ENCODE data around the gene GAS2L2.

The GAS2L2 gene

GRCh38 chr17:35735036-35735805, 17.8 kb downstream of the GAS2L2 start:
- Mint-ChIP-seq H3K9me3 (no peaks in the 10 kb centered on the region), H3K36me3 (ENCODE audit: insufficient read depth) (peaks cover 8% of the 10 kb centered on the region), H3K4me1 (ENCODE audit: low read depth in 2 of 2) (peaks cover 10 to 16% of the 10 kb centered on the region in 2 donors), H3K27me3 (peaks cover 0 to 11% of the 10 kb centered on the region in 2 donors), H3K4me3 (no peak overlapping the region), H3K27ac (no peak overlapping the region)
- DNase-seq (no peak), ATAC-seq (replicated peaks) (no peak)

GRCh38 chr17:35734396-35734795, 18.6 kb downstream of the GAS2L2 start:
- no peak for DNase-seq
- Mint-ChIP-seq H3K36me3 (ENCODE audit: insufficient read depth) (peaks cover 8% of the 10 kb centered on the region), H3K9me3 (no peaks in the 10 kb centered on the region), H3K4me1 (ENCODE audit: low read depth in 2 of 2) (peaks cover 11 to 18% of the 10 kb centered on the region in 2 donors), H3K27me3 (peaks cover 0 to 3% of the 10 kb centered on the region in 2 donors), H3K4me3 (no peak overlapping the region), H3K27ac (no peak overlapping the region)
- ATAC-seq (replicated peaks), result no peak

GRCh38 chr17:35733366-35733765, 19.7 kb downstream of the GAS2L2 start:
- H3K27me3 Mint-ChIP-seq, result no peaks in the 10 kb centered on the region
- peaks cover 8% of the 10 kb centered on the region for H3K36me3 Mint-ChIP-seq (ENCODE audit: insufficient read depth)
- H3K4me3 Mint-ChIP-seq, result no peak overlapping the region
- H3K4me1 Mint-ChIP-seq (ENCODE audit: low read depth in 2 of 2), result peaks cover 11 to 22% of the 10 kb centered on the region in 2 donors
- ATAC-seq (replicated peaks) (no peak), DNase-seq (no peak)
- H3K27ac Mint-ChIP-seq, result no peak overlapping the region
- no peaks in the 10 kb centered on the region for H3K9me3 Mint-ChIP-seq

- H3K27me3 Mint-ChIP-seq, result no peaks in the 10 kb centered on the region
- H3K9me3 Mint-ChIP-seq, result no peaks in the 10 kb centered on the region
- no peak overlapping the region for H3K27ac Mint-ChIP-seq
- H3K36me3 Mint-ChIP-seq (ENCODE audit: insufficient read depth), result peaks cover 8% of the 10 kb centered on the region
- H3K4me3 Mint-ChIP-seq, result peak overlapping the region; percentile 68 to 71
- H3K4me1 Mint-ChIP-seq (ENCODE audit: low read depth in 2 of 2), result peaks cover 11 to 22% of the 10 kb centered on the region in 2 donors
- no peak for DNase-seq
- no peak for ATAC-seq (replicated peaks)
Measured at GRCh38 chr17:35732806-35733136, 20.3 kb downstream of the GAS2L2 start.

- Mint-ChIP-seq H3K4me3 (peak overlapping the region; percentile 68 to 71), H3K4me1 (ENCODE audit: low read depth in 2 of 2) (peaks cover 11 to 22% of the 10 kb centered on the region in 2 donors), H3K27ac (no peak overlapping the region), H3K36me3 (ENCODE audit: insufficient read depth) (peaks cover 8% of the 10 kb centered on the region), H3K27me3 (no peaks in the 10 kb centered on the region), H3K9me3 (no peaks in the 10 kb centered on the region)
- ATAC-seq (replicated peaks) (peak; percentile 9), DNase-seq (no peak)
Measured at GRCh38 chr17:35731917-35732805, 20.9 kb downstream of the GAS2L2 start.

- Mint-ChIP-seq H3K36me3 (ENCODE audit: insufficient read depth) (peaks cover 8% of the 10 kb centered on the region), H3K4me3 (peak within 1 kb of the TSS; percentile 77 to 84), H3K4me1 (ENCODE audit: low read depth in 2 of 2) (peaks cover 11 to 22% of the 10 kb centered on the region in 2 donors), H3K9me3 (no peaks in the 10 kb centered on the region), H3K27ac (peak within 1 kb of the TSS; percentile 9 to 55), H3K27me3 (no peaks in the 10 kb centered on the region)
- peak; percentile 88 for ATAC-seq (replicated peaks)
- peak; percentile 21 to 35 (median 34) for DNase-seq
Measured at GRCh38 chr17:35731239-35731916, 21.7 kb downstream of the GAS2L2 start, which contains the start of gene RASL10B. RASL10B (plus strand) TSS chr17:35731639; CDS start chr17:35735185, 3,546 bp downstream.

GRCh38 chr17:35730400-35731005, 22.5 kb downstream of the GAS2L2 start:
- H3K9me3 Mint-ChIP-seq, result no peaks in the 10 kb centered on the region
- DNase-seq, result no peak
- H3K4me1 Mint-ChIP-seq (ENCODE audit: low read depth in 2 of 2), result peaks cover 11 to 22% of the 10 kb centered on the region in 2 donors
- no peaks in the 10 kb centered on the region for H3K27me3 Mint-ChIP-seq
- H3K36me3 Mint-ChIP-seq (ENCODE audit: insufficient read depth), result peaks cover 15% of the 10 kb centered on the region
- peak overlapping the region in 1 of 2 donors; percentile 9 for H3K27ac Mint-ChIP-seq
- no peak for ATAC-seq (replicated peaks)
- H3K4me3 Mint-ChIP-seq, result peak overlapping the region; percentile 77 to 84

GRCh38 chr17:35729405-35729833, 23.6 kb downstream of the GAS2L2 start:
- Mint-ChIP-seq H3K36me3 (ENCODE audit: insufficient read depth) (peaks cover 22% of the 10 kb centered on the region), H3K27me3 (no peaks in the 10 kb centered on the region), H3K9me3 (no peaks in the 10 kb centered on the region), H3K4me1 (ENCODE audit: low read depth in 2 of 2) (peaks cover 11 to 22% of the 10 kb centered on the region in 2 donors), H3K27ac (no peak overlapping the region), H3K4me3 (no peak overlapping the region)
- DNase-seq, result no peak
- no peak for ATAC-seq (replicated peaks)

- DNase-seq (no peak), ATAC-seq (replicated peaks) (no peak)
- Mint-ChIP-seq H3K4me3 (no peak overlapping the region), H3K9me3 (no peaks in the 10 kb centered on the region), H3K27ac (peak overlapping the region in 1 of 2 donors; percentile 44), H3K27me3 (no peaks in the 10 kb centered on the region), H3K4me1 (ENCODE audit: low read depth in 2 of 2) (peaks cover 11 to 22% of the 10 kb centered on the region in 2 donors), H3K36me3 (ENCODE audit: insufficient read depth) (peaks cover 27% of the 10 kb centered on the region)
Measured at GRCh38 chr17:35728551-35728950, 24.5 kb downstream of the GAS2L2 start.

GRCh38 chr17:35727635-35728034, 25.4 kb downstream of the GAS2L2 start:
- H3K9me3 Mint-ChIP-seq, result no peaks in the 10 kb centered on the region
- H3K27me3 Mint-ChIP-seq, result no peaks in the 10 kb centered on the region
- H3K4me3 Mint-ChIP-seq, result no peak overlapping the region
- H3K27ac Mint-ChIP-seq, result peak overlapping the region; percentile 5 to 44
- DNase-seq (no peak), ATAC-seq (replicated peaks) (no peak)
- H3K4me1 Mint-ChIP-seq (ENCODE audit: low read depth in 2 of 2), result peaks cover 11 to 22% of the 10 kb centered on the region in 2 donors
- H3K36me3 Mint-ChIP-seq (ENCODE audit: insufficient read depth), result peaks cover 30% of the 10 kb centered on the region

- no peaks in the 10 kb centered on the region for H3K27me3 Mint-ChIP-seq
- no peak for ATAC-seq (replicated peaks)
- H3K4me1 Mint-ChIP-seq (ENCODE audit: low read depth in 2 of 2), result peaks cover 11 to 17% of the 10 kb centered on the region in 2 donors
- H3K36me3 Mint-ChIP-seq (ENCODE audit: insufficient read depth), result peaks cover 27% of the 10 kb centered on the region
- H3K9me3 Mint-ChIP-seq, result no peaks in the 10 kb centered on the region
- no peak overlapping the region for H3K27ac Mint-ChIP-seq
- no peak for DNase-seq
- H3K4me3 Mint-ChIP-seq, result no peak overlapping the region
Measured at GRCh38 chr17:35726953-35727460, 26.0 kb downstream of the GAS2L2 start.

GRCh38 chr17:35726127-35726952, 26.7 kb downstream of the GAS2L2 start:
- H3K27ac Mint-ChIP-seq, result no peak overlapping the region
- H3K9me3 Mint-ChIP-seq, result no peaks in the 10 kb centered on the region
- H3K4me3 Mint-ChIP-seq, result no peak overlapping the region
- no peak for DNase-seq
- H3K36me3 Mint-ChIP-seq (ENCODE audit: insufficient read depth), result peaks cover 27% of the 10 kb centered on the region
- no peak for ATAC-seq (replicated peaks)
- peaks cover 11 to 16% of the 10 kb centered on the region in 2 donors for H3K4me1 Mint-ChIP-seq (ENCODE audit: low read depth in 2 of 2)
- H3K27me3 Mint-ChIP-seq, result no peaks in the 10 kb centered on the region
